ENCODE results near the gene NSD2. TPM values are rescaled to one million over a fixed set of nuclear protein-coding genes. Genes with fewer than 3 reads are reported as not detected.

Gene NSD2
- total RNA-seq (2014; rRNA removed; shearing (Covaris generic)), result 74.6 and 84.9 TPM in 2 replicates

DNA sequence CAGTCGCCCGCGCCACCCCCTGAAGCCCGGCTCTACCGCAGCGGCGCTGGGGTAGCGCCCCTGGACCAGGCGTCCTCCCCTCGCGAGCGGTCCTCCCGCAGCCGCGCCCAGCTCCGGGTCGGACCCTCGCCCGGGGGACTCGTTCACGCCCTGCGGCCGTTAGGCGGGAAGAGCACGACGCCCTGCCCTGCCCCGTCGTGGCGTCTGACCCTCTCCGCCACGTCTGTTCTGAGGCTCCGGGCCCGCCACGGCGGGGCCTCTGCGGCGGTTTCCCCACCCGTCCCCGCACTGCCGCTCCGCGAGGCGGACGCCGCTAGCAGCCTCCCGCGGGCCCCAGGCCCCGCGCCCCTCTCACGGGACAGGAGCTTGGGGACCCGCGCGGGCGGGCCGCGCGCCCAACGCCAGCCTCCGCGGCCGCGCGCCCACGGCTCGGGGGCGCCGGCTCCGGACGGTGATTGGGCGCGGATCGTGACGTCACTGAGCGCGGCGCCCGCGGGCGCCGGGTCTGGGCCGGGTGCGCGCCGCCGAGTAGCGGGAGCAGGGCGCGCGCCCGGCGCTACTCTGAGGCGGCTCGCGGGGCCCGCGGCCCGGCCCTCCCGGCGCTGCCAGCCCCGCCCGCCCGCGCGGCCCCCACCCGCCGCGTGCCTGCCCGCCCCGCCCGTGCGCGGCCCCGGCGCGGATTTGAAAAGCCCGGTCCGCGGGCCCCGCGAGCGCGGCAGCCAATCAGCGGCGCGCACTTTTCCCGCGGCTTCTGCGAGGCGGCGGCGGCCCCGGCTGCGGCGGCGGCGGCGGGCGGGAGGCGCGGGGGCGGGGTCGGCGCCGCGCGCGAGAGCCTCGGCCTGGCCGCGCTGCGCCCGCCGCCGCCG is at the start of gene NSD2:
Gene NSD2, plus strand, starts transcription at position 816 of the 866 bp plus-strand sequence. CDS start 29,262 bp downstream, outside the sequence.

GRCh38 chr4:1856071-1856942 is 14.9 kb upstream of the NSD2 start, which contains the start of gene LETM1:
LETM1 (minus strand) TSS chr4:1856156; CDS start chr4:1855950, 206 bp downstream.

GRCh38 chr4:2008921-2009650 is 137.9 kb downstream of the NSD2 start, which contains the start of gene NELFA:
NELFA (minus strand) TSS chr4:2008974; CDS start chr4:2008959, 15 bp downstream.

Small RNAs within 50 kb of the gene (small RNA-seq; reads per million reads assigned to genes)
- gene SCARNA22, result 358 reads per million, percentile 98 among the genes with 10 or more reads in this experiment

Other genes starting within 250 kb of the NSD2 start
- 3.2 and 5.8 TPM in 2 replicates for gene FAM53A, start 187.1 kb upstream of the NSD2 start, total RNA-seq (2014; rRNA removed; shearing (Covaris generic))
- gene SLBP, start 159.1 kb upstream of the NSD2 start, total RNA-seq (2014; rRNA removed; shearing (Covaris generic)), result 117 and 120 TPM in 2 replicates
- 41.4 and 51.4 TPM in 2 replicates for gene TMEM129, start 150.1 kb upstream of the NSD2 start, total RNA-seq (2014; rRNA removed; shearing (Covaris generic))
- gene TACC3, start 149.9 kb upstream of the NSD2 start, total RNA-seq (2014; rRNA removed; shearing (Covaris generic)), result 39.3 and 41.1 TPM in 2 replicates
- gene FGFR3, start 78.1 kb upstream of the NSD2 start, total RNA-seq (2014; rRNA removed; shearing (Covaris generic)), result 2.8 and 3.1 TPM in 2 replicates
- 112 and 114 TPM in 2 replicates for gene LETM1, start 15.2 kb upstream of the NSD2 start, total RNA-seq (2014; rRNA removed; shearing (Covaris generic))
- gene NELFA, start 137.6 kb downstream of the NSD2 start, total RNA-seq (2014; rRNA removed; shearing (Covaris generic)), result 38.4 and 38.8 TPM in 2 replicates
- 5.0 and 6.1 TPM in 2 replicates for gene NAT8L, start 187.9 kb downstream of the NSD2 start, total RNA-seq (2014; rRNA removed; shearing (Covaris generic))

Data from A375 (cell line).